ENCODE results near the gene MT1A. TPM values are rescaled to one million over a fixed set of nuclear protein-coding genes. Genes with fewer than 3 reads are reported as not detected.
A peak's percentile ranks its signal among the peaks of the same experiment; 100 is the strongest.

Gene MT1A
- total RNA-seq, 1 donor = not detected

GRCh38 chr16:56601325-56601724 lies 37.1 kb upstream of the MT1A start:
- H4K20me1 ChIP-seq (ENCODE audit: insufficient read depth, low read length) = no peaks in the 10 kb centered on the region
- no peaks in the 10 kb centered on the region for H3K36me3 ChIP-seq (ENCODE audit: insufficient read depth, low read length)
- H3K4me1 ChIP-seq (ENCODE audit: insufficient read depth, low read length) = peaks cover 9% of the 10 kb centered on the region
- TF ChIP-seq CTCF (IDR thresholded peaks at IDR 0.05; ENCODE audit: extremely low read depth, low read depth, low read length) = no peak
- H2AFZ ChIP-seq (ENCODE audit: low read length) = peak overlapping the region; percentile 20
- no peak overlapping the region for H3K27ac ChIP-seq (ENCODE audit: low read depth, low read length)
- H3K27me3 ChIP-seq (ENCODE audit: insufficient read depth, low read length) = no peaks in the 10 kb centered on the region
- no peaks in the 10 kb centered on the region for H3K79me2 ChIP-seq (ENCODE audit: insufficient read depth, low read length)
- no peak for DNase-seq (ENCODE audit: insufficient read length, low spot score, missing footprints)
- no peak overlapping the region for H3K4me3 ChIP-seq (ENCODE audit: insufficient read depth, low read length)
- H3K4me2 ChIP-seq (ENCODE audit: insufficient read depth, low read length) = no peak overlapping the region
- no peaks in the 10 kb centered on the region for H3K9me3 ChIP-seq (ENCODE audit: low read depth, low read length)

GRCh38 chr16:56603589-56603988 lies 34.9 kb upstream of the MT1A start:
- no peak overlapping the region for H3K27ac ChIP-seq (ENCODE audit: low read depth, low read length)
- H2AFZ ChIP-seq (ENCODE audit: low read length) = peak overlapping the region; percentile 50
- DNase-seq (ENCODE audit: insufficient read length, low spot score, missing footprints) = no peak

GRCh38 chr16:56604966-56605365 lies 33.5 kb upstream of the MT1A start:
- Histone ChIP-seq H3K4me2 (ENCODE audit: insufficient read depth, low read length) (no peak overlapping the region), H4K20me1 (ENCODE audit: insufficient read depth, low read length) (no peaks in the 10 kb centered on the region), H3K79me2 (ENCODE audit: insufficient read depth, low read length) (no peaks in the 10 kb centered on the region), H3K4me1 (ENCODE audit: insufficient read depth, low read length) (peaks cover 38% of the 10 kb centered on the region), H3K36me3 (ENCODE audit: insufficient read depth, low read length) (no peaks in the 10 kb centered on the region), H2AFZ (ENCODE audit: low read length) (no peak overlapping the region), H3K27ac (ENCODE audit: low read depth, low read length) (peak overlapping the region; percentile 98), H3K9me3 (ENCODE audit: low read depth, low read length) (no peaks in the 10 kb centered on the region), H3K4me3 (ENCODE audit: insufficient read depth, low read length) (no peak overlapping the region), H3K27me3 (ENCODE audit: insufficient read depth, low read length) (no peaks in the 10 kb centered on the region)
- no peak for TF ChIP-seq CTCF (IDR thresholded peaks at IDR 0.05; ENCODE audit: extremely low read depth, low read depth, low read length)
- DNase-seq (ENCODE audit: insufficient read length, low spot score, missing footprints) = no peak

More at GRCh38 chr16:56603589-56603988, 34.9 kb upstream of the MT1A start:
- no peaks in the 10 kb centered on the region for H4K20me1 ChIP-seq (ENCODE audit: insufficient read depth, low read length)
- no peaks in the 10 kb centered on the region for H3K27me3 ChIP-seq (ENCODE audit: insufficient read depth, low read length)
- no peaks in the 10 kb centered on the region for H3K9me3 ChIP-seq (ENCODE audit: low read depth, low read length)
- no peaks in the 10 kb centered on the region for H3K79me2 ChIP-seq (ENCODE audit: insufficient read depth, low read length)
- H3K4me2 ChIP-seq (ENCODE audit: insufficient read depth, low read length) = no peak overlapping the region
- no peaks in the 10 kb centered on the region for H3K36me3 ChIP-seq (ENCODE audit: insufficient read depth, low read length)
- no peak overlapping the region for H3K4me3 ChIP-seq (ENCODE audit: insufficient read depth, low read length)
- peaks cover 27% of the 10 kb centered on the region for H3K4me1 ChIP-seq (ENCODE audit: insufficient read depth, low read length)
- peak; percentile 45 for TF ChIP-seq CTCF (IDR thresholded peaks at IDR 0.05; ENCODE audit: extremely low read depth, low read depth, low read length)

- no peak for TF ChIP-seq CTCF (IDR thresholded peaks at IDR 0.05; ENCODE audit: extremely low read depth, low read depth, low read length)
- Histone ChIP-seq H2AFZ (ENCODE audit: low read length) (no peak overlapping the region), H3K4me2 (ENCODE audit: insufficient read depth, low read length) (no peak overlapping the region), H3K36me3 (ENCODE audit: insufficient read depth, low read length) (no peaks in the 10 kb centered on the region), H3K27me3 (ENCODE audit: insufficient read depth, low read length) (no peaks in the 10 kb centered on the region), H3K4me3 (ENCODE audit: insufficient read depth, low read length) (no peak overlapping the region), H3K79me2 (ENCODE audit: insufficient read depth, low read length) (no peaks in the 10 kb centered on the region), H3K4me1 (ENCODE audit: insufficient read depth, low read length) (peaks cover 43% of the 10 kb centered on the region), H4K20me1 (ENCODE audit: insufficient read depth, low read length) (no peaks in the 10 kb centered on the region), H3K27ac (ENCODE audit: low read depth, low read length) (peak overlapping the region; percentile 98), H3K9me3 (ENCODE audit: low read depth, low read length) (no peaks in the 10 kb centered on the region)
- no peak for DNase-seq (ENCODE audit: insufficient read length, low spot score, missing footprints)
These were observed 33.0 kb upstream of the MT1A start for GRCh38 chr16:56605475-56605874.

Data from osteoblast (primary cell).